ENCODE data around the gene NAPSA. TPM values are rescaled to one million over a fixed set of nuclear protein-coding genes. Genes with fewer than 3 reads are reported as not detected.
A peak's percentile ranks its signal among the peaks of the same experiment; 100 is the strongest.

The NAPSA gene
- total and polyA plus RNA-seq, 10 of the 15 experiments (the other 5 are each of a cell fraction or from before 2014, with no cell fraction given): 6.7 to 45.4 (median 17.1) TPM

GRCh38 chr19:50365434-50366306 lies at the start of gene NAPSA (continued):
- no peak for TF ChIP-seq ZBTB33 (IDR thresholded peaks at IDR 0.05)
- TF ChIP-seq TAF1 (IDR thresholded peaks at IDR 0.05; ENCODE audit: borderline replicate concordance, low read depth, low read length): no peak
- no peak for TF ChIP-seq E4F1 (IDR thresholded peaks at IDR 0.05; ENCODE audit: borderline replicate concordance, partially characterized antibody)
- TF ChIP-seq ZNF24 (IDR thresholded peaks at IDR 0.05): no peak
- 0 out of 2 replicates have a peak, but pooled peaks have one; percentile 57 for TF ChIP-seq GATAD2B (conservative IDR thresholded peaks at IDR 0.05; ENCODE audit: low read depth)
- no peak for TF ChIP-seq RAD21 (IDR thresholded peaks at IDR 0.05; ENCODE audit: insufficient read depth, low read depth, low read length)
- TF ChIP-seq CBX5 (IDR thresholded peaks at IDR 0.05; ENCODE audit: low read depth): no peak
- TF ChIP-seq RELA (IDR thresholded peaks at IDR 0.05; ENCODE audit: borderline replicate concordance, partially characterized antibody): no peak
- TF ChIP-seq SP1 (IDR thresholded peaks at IDR 0.05; ENCODE audit: low read depth, low read length): no peak
- no peak for TF ChIP-seq ZSCAN29 (IDR thresholded peaks at IDR 0.05)
- TF ChIP-seq POLR2A (IDR thresholded peaks at IDR 0.05; ENCODE audit: low read depth, low read length): peak; percentile 61; the same call in 1 of the 2 replicates
- TF ChIP-seq MTA3 (IDR thresholded peaks at IDR 0.05; ENCODE audit: borderline replicate concordance, low read length): peak; percentile 56; the same call in 1 of the 2 replicates
- no peak for TF ChIP-seq ATF2 (IDR thresholded peaks at IDR 0.05; ENCODE audit: low read length)
- 0 out of 2 replicates have a peak, but pooled peaks have one; percentile 60 for TF ChIP-seq NBN (IDR thresholded peaks at IDR 0.05)
- 0 out of 2 replicates have a peak, but pooled peaks have one; percentile 30 for TF ChIP-seq MTA2 (IDR thresholded peaks at IDR 0.05; ENCODE audit: low read depth)
- peak; percentile 42 for TF ChIP-seq ATF7 (IDR thresholded peaks at IDR 0.05; ENCODE audit: low read depth)
- no peak for TF ChIP-seq SMAD5 (IDR thresholded peaks at IDR 0.05; ENCODE audit: low read depth)
- TF ChIP-seq EED (IDR thresholded peaks at IDR 0.05; ENCODE audit: low read depth): peak; percentile 40; the same call in 1 of the 2 replicates
- TF ChIP-seq SUZ12 (IDR thresholded peaks at IDR 0.05; ENCODE audit: unreplicated experiment): no peak
- TF ChIP-seq TARDBP (IDR thresholded peaks at IDR 0.05; ENCODE audit: borderline replicate concordance): no peak
- peak; percentile 89 for TF ChIP-seq RUNX3 (IDR thresholded peaks at IDR 0.05; ENCODE audit: low read length)
- TF ChIP-seq ZNF384 (IDR thresholded peaks at IDR 0.05; ENCODE audit: borderline replicate concordance, low read depth, low read length): no peak
- TF ChIP-seq DPF2 (IDR thresholded peaks at IDR 0.05): peak; percentile 29; the same call in 1 of the 2 replicates
- TF ChIP-seq RBBP5 (conservative IDR thresholded peaks at IDR 0.05): no peak
- TF ChIP-seq STAT3 (IDR thresholded peaks at IDR 0.05; ENCODE audit: low read depth, low read length): no peak

Data from GM12878 (cell line).